ENCODE results near the gene HOXA3. TPM values are rescaled to one million over a fixed set of nuclear protein-coding genes. Genes with fewer than 3 reads are reported as not detected.
A peak's percentile ranks its signal among the peaks of the same experiment; 100 is the strongest.

Gene HOXA3
- total RNA-seq, 1 donor from 2014 or later, result not detected

DNA sequence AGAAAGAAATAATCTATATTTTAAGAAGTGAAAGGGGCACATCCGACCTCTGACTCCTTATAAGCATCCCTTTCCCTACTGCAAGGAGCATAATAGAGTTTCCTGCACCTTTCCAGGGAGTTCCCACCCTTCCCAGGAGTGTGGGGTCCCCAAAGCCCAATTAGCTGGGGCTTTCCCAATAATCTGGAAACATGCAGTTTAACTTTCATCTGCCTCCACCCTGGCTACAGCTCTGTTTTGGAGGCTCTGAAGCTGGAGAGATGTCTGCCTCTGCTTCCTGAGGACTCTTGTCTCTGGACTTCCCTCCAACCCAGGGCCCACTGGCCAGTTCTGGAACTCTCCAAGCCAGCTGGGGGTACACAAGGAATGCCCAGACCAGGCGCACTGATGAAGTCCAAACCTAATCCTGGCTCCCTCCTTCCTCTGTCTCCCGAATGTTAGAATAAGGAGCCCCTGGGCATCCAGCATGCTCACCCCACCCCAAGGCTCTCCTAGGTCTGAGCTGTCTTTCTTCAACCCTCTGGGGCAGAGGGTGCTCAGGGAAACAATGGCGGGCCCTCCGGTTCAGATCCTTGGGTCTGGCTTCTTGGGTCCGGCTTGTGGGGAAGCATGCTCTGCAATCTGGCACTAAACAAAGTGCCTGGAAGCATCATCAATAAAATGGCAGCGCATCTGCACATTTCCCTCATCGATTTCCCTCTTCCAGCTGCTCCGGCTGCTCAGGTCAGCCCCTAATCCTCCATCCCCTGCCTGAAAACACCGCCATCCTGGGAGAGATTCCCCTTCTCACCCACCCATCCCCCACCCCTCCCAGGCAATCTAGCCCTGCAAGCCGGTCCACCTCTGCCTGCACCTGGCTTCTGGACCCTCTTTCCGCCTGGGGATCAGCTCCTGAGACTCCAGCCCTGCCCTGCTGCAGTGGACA, 35.2 kb downstream of the HOXA3 start:
- Histone ChIP-seq H3K4me3 (no peak overlapping the region), H3K4me2 (no peak overlapping the region), H3K27me3 (peaks cover 100% of the 10 kb centered on the region), H4K20me1 (ENCODE audit: low read depth) (peaks cover 93% of the 10 kb centered on the region), H3K27ac (no peak overlapping the region), H3K4me1 (no peaks in the 10 kb centered on the region), H2AFZ (replicated peaks) (no peak overlapping the region), H3K9ac (no peak overlapping the region), H3F3A (ENCODE audit: low read depth) (peaks cover 13% of the 10 kb centered on the region), H3K9me3 (ENCODE audit: low read depth) (no peaks in the 10 kb centered on the region), H3K36me3 (no peaks in the 10 kb centered on the region), H3K79me2 (ENCODE audit: low read depth) (no peaks in the 10 kb centered on the region)
- H3K27ac Mint-ChIP-seq, result no peak overlapping the region
- peaks cover 3% of the 10 kb centered on the region for H3K9me3 Mint-ChIP-seq
- TF ChIP-seq EZH2 (IDR thresholded peaks at IDR 0.05), result peak; percentile 53
- TF ChIP-seq, protein P1, sequence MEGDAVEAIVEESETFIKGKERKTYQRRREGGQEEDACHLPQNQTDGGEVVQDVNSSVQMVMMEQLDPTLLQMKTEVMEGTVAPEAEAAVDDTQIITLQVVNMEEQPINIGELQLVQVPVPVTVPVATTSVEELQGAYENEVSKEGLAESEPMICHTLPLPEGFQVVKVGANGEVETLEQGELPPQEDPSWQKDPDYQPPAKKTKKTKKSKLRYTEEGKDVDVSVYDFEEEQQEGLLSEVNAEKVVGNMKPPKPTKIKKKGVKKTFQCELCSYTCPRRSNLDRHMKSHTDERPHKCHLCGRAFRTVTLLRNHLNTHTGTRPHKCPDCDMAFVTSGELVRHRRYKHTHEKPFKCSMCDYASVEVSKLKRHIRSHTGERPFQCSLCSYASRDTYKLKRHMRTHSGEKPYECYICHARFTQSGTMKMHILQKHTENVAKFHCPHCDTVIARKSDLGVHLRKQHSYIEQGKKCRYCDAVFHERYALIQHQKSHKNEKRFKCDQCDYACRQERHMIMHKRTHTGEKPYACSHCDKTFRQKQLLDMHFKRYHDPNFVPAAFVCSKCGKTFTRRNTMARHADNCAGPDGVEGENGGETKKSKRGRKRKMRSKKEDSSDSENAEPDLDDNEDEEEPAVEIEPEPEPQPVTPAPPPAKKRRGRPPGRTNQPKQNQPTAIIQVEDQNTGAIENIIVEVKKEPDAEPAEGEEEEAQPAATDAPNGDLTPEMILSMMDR (IDR thresholded peaks at IDR 0.05), result no peak
- no peak for TF ChIP-seq EZH2phosphoT487 (IDR thresholded peaks at IDR 0.05)
- DNase-seq (ENCODE audit: low spot score), result no peak
- peaks cover 91% of the 10 kb centered on the region for H3K27me3 Mint-ChIP-seq (ENCODE audit: insufficient read depth, low read depth)
- no peaks in the 10 kb centered on the region for H3K36me3 Mint-ChIP-seq
- H3K4me1 Mint-ChIP-seq, result no peaks in the 10 kb centered on the region
- H3K4me3 Mint-ChIP-seq, result no peak overlapping the region

DNA sequence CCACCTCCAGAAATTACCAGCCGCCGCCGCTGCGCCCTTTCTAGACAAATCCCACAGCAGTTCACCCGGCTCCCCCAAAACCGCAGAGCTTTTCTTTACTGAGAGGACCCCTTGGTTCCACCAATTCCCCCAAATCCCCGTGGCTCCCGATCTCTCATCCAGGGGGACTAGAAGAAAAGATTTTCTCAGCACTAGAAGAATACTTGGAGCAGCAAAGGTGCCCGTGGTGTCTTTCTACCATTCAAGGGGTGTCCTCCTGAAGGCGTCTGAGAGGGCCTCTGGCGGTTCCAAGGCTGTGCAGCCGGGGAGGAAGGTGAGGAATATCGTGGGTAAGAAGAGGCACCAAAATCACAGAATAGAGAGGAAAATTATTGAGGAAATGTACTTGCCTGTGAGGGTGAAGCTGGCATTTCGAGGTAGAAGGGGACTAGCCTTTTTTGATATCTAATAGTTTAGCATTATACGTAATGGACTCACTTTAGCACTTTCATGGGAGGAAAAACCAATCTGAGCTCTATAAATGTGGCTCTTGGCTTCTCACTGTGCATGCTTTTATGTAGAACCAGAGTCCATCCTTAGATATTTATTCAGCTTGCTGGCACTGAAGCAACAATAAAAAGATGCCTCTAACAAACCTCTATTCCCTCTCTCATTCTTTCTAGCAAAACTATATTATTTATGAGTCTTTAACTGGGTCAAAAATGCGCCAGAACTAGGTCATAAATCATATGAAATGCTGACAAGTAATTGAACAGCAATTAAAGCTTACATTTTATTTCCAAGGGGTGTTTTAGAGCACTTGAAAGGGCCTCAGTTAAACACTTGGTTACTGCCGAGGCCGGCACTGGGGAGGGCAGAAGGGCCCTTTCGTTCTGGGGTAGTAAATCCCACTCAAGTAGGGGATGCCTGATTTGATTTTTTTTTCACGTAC, 36.1 kb downstream of the HOXA3 start:
- Mint-ChIP-seq H3K4me3 (no peak overlapping the region), H3K36me3 (no peaks in the 10 kb centered on the region)
- no peak overlapping the region for H3K4me3 ChIP-seq

More for the DNA sequence above, 36.1 kb downstream of the HOXA3 start:
- TF ChIP-seq EZH2phosphoT487 (IDR thresholded peaks at IDR 0.05) (peak; percentile 52), EZH2 (IDR thresholded peaks at IDR 0.05) (peak; percentile 64)
- TF ChIP-seq, protein P1 (IDR thresholded peaks at IDR 0.05), result no peak
- Histone ChIP-seq H3K27ac (no peak overlapping the region), H4K20me1 (ENCODE audit: low read depth) (peaks cover 93% of the 10 kb centered on the region), H3K4me1 (no peaks in the 10 kb centered on the region), H3K36me3 (no peaks in the 10 kb centered on the region), H3K4me2 (no peak overlapping the region), H3K27me3 (peaks cover 100% of the 10 kb centered on the region), H3K9me3 (ENCODE audit: low read depth) (no peaks in the 10 kb centered on the region), H3F3A (ENCODE audit: low read depth) (peaks cover 13% of the 10 kb centered on the region), H3K9ac (no peak overlapping the region), H3K79me2 (ENCODE audit: low read depth) (no peaks in the 10 kb centered on the region), H2AFZ (replicated peaks) (no peak overlapping the region)
- H3K27me3 Mint-ChIP-seq (ENCODE audit: insufficient read depth, low read depth), result peaks cover 92% of the 10 kb centered on the region
- H3K27ac Mint-ChIP-seq, result no peak overlapping the region
- DNase-seq (ENCODE audit: low spot score), result no peak
- no peaks in the 10 kb centered on the region for H3K4me1 Mint-ChIP-seq
- H3K9me3 Mint-ChIP-seq, result no peaks in the 10 kb centered on the region

Measured in neural progenitor cell (in vitro differentiated cells).